ENCODE measurements around the gene MB21D2.

Gene MB21D2

DNA sequence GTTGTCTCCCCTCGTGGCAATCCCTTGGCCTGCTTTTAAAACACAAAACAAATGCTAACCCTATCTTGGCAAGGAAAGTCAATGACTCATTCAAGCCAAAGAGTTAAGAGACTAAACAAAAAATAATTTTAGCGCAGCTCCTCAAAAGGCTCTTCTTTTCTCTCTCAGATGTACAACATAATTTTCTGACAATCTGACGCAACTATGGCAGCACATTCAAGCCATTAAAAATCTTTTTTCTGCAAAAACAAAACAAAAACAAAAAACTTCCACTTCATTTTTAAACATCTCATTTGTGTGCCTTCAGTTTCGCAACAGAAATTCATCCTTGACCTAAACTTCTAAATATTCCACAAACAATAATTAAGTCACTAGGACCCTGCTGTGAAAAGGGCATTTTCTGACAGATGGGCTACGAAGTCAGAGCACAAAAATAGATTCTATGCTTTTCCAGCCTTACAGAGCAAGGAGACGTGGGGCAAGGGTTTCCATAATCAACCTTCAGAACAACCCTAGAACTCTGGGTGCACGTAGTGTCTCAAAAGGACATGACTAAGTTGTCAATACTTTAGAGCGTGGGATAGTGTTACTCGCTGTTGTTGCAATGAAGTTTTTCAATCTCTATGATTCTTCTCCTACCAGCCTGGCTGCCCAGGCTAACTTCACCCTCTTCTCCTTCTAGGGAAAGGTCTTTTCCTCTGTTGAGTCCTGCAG is 84.3 kb downstream of the MB21D2 start:
- no peak for DNase-seq (ENCODE audit: low read depth in 2 of 2)

DNA sequence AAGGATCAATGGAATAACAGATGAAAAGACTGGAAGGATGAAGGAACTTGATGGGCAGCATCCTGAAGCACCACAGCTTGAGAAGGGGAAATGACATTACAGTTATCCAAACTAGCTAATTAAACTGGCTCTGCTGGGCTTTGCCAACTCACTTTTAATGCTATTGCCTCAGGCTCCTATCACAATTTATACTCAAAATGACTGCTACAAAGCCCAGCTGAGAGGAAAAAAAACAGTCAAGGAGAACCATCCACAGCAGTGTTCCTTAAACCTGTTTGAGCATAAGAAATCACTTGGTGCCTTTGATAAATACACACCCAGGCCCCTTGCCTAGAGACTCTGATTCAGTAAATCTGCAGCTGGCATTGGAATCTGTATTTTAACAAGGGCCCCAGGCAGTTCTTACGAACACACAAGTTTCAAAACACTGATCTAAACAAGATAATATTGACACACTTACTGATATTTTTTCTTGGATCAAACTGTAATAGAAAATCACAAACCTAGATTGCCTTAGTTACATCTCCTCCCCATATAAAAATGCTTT is 85.8 kb downstream of the MB21D2 start:
- no peak for DNase-seq (ENCODE audit: low read depth in 2 of 2)

DNA sequence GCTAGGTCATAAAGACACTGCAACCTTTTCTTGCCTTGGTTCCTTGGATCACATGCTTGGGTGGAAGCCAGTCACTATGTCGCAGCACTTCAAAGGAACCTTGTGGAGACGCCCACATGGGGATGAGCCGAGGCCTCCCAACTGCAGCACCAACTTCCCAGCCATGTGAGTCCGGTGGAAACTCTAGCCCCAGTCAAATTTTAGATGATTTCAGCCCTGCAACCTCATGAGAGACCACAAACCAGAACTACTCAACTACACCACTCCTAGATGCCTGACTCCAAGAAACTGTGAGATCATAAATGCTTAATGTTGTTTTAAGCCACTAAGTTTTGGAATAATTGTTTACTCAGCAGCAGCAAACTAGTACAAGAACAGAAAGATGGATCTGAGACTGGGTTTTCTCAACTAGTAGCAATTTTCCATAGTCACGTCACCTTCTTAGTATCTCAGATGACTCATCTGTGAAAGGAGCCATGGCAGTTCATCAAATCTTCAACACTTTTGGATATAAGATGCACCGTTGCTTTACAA is 86.5 kb downstream of the MB21D2 start:
- DNase-seq (ENCODE audit: low read depth in 2 of 2): no peak

DNA sequence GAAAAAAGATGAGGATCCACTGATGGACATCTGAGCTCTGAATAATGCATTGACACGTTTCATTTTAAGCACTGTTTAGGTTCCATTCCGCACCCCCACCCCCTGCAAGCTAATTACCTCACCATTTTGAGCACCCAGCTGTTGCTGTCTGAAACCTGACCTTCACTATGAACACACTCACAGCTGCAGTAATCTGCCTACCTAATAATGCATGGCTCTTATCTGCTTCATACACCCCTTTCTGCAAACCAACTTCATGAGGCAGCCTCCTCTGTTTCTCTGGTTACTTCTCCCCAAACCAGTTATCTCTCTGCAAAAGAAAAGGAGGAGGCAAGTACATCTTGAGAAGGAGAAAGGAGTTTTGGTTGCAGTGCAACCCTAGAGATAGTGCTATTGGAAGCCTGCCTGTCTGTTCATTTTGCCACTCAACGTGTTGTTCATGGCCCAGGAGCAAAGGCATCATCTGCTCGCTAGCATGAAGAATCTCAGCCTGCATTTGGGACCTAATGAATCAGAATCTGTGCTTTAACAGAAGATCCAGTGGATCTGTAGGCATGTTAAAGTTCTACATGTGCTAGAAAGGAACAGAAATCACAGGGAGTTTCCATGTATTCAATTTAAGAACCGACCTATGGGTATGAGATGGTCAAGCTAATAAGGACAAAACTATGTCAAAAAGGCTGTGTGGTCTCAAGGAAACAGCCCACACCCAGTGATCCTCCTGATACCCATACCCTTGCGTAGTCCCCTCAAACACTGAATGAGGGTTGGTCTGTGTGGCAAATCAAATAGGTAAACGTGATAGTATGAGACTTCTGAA is 87.2 kb downstream of the MB21D2 start:
- no peak for DNase-seq (ENCODE audit: low read depth in 2 of 2)

DNA sequence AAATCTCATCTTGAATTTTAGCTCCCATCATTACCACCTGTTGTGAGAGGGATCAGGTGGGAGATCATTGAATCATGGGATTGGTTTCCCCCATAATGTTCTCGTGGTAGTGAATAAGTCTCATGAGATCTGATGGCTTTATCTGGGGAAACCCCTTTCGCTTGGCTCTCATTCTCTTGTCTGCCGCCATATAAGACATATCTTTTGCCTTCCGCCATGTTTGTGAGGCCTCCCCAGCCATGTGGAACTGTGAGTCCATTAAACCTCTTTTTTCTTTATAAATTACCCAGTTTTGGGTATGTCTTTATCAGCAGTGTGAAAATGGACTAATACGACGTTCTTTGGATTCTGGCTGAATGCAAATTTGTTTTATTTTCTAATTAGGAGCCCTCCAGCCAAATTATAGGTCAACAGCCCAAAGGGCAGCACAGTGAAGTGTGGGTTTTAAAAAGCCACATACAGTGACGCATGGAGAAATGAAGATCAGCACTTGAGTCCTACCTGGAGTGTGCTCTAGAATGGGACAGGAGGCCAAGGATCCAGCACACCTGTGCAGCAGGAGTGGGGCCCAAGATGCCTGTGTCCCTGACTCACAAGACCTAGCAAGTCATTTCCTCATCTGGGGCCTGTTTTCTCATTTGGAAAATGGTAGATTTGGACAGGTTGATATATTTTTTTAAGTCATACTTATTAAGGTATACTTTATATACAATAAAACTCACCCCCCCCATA is 89.6 kb downstream of the MB21D2 start:
- DNase-seq (ENCODE audit: low read depth in 2 of 2): no peak

DNA sequence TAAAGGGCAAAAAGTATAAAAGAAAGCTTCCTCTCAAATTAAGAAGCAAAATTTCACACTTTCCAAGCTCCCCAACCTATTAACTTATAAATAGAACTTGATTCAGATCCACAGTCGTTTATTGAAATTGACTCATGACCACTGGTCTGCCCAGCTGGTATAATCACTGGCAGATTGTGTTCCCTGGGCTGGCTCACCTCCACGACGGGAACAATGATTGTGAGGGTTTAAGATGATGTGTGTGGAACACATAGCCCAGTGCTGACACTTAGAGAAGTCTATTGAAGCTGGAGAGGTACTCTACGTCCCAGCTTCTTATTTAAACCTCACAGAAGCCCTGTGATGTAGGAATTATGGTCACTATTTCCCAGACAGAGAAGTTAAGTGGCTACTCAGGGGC is 90.4 kb downstream of the MB21D2 start:
- no peak for DNase-seq (ENCODE audit: low read depth in 2 of 2)

DNA sequence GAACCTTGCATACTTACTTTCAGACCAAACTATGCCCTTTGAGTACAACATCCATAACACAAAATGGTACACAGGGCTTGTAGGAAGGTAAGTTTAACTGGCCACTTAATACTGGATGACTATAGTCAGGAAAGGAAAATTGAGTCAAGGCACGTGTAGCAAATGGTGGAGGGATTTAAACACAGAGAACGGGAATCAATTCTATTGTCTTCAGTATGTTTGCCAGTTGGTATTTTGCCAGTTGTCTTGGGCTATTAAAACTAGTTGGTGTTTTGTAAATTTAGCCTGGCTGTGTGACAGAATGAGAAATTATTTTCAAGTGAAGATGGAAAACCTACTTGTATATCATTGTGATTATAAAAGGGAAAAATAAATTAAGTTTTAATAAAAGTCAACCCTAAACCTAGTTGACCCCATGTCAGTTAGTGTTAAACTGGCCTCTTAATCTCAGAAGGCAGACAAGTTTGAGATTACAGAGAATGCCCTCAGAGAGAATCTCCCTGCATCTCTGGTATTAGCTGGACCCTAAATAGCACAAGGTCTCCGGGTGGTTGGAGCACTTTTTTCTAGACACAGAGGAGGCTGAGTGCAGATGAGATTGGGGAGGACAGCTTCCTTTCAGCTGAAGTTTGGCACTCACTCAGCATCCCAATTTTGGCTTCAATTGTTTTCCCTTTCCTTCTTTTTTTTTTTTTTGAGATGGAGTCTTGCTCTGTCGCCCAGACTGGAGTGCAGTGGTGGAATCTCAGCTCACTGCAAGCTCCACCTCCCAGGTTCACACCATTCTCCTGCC is 91.2 kb downstream of the MB21D2 start:
- no peak for DNase-seq (ENCODE audit: low read depth in 2 of 2)

DNA sequence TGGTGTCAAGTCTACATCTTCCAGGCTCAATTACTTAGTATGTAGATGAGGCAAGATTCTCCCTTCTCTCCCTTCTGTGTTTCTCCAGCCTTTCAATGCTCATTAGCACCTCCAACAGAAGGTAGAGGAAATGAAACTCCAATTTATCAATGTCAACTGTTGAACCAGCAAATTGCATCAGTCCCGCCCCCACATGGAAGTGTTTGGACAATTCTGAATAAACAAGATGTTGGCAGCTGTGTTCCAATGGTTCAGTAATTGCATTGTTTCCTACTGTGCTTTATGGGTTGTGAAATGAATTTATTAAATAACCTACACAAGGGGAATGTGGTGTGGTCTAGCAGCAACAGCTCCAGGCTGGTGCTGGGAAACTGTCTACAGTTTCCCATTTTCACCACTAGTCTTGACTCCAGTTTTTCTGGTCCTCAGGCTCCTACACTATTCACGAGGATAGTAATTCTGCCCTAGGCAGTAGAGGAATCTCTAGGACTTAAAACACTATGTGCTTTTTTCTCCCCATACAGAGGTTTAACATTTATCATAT is 91.9 kb downstream of the MB21D2 start:
- no peak for DNase-seq (ENCODE audit: low read depth in 2 of 2)

DNA sequence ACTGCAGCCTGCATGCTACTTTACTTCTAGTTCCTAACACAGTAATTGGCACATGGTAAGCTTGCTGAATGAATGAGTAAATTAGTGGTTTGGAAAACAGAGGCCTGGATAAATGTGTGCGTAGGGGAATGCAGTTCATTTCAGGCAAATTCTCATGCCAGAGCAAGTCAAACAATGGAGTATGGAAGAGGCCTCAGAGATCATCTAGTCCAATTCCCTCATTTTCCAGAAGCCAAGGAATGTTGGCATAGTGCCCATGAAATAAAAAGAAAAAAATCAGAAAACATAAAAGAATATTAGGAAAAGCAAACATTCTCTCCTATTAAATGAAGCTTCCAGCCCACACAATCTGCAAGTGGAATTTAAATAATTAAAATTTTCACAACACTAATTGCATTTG is 92.4 kb downstream of the MB21D2 start:
- DNase-seq (ENCODE audit: low read depth in 2 of 2): no peak

DNA sequence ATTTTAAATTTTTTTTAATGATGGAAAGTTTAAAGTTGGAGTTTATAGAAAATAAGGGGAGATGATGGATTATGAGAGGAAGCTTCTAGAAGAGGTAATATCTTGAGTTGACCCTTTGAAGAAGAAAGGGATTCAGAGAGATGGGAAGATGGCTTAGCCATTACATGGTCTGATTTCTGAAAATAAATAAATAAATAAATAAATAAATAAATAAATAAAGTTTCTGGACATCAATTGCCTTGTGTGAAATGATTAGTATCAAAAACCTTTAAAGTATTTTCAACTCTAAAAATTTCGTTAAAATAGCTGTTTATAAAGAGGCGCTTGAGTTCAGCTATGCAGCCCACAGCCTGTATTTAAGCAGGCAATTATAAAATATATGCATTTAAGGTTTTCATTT is 93.3 kb downstream of the MB21D2 start:
- no peak for DNase-seq (ENCODE audit: low read depth in 2 of 2)

DNA sequence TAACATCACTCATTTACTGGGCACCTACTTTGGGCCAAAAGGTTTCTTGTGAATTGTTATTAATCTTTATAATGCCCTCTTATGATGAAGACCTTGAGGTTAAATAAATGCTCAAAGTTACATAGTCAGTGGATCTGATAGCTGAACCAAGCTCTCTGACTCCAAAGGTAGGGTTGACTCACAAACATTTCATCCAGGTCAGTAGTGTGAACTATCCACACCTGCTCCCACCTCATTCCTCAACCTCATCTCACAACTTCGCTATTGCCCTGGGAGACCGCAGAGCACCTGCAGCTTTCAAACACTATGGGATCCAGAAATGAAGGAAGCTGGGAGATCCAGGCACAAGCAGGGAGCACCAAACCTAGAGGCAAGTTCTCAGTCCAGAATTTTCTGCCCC is 96.5 kb downstream of the MB21D2 start:
- DNase-seq (ENCODE audit: low read depth in 2 of 2): no peak

DNA sequence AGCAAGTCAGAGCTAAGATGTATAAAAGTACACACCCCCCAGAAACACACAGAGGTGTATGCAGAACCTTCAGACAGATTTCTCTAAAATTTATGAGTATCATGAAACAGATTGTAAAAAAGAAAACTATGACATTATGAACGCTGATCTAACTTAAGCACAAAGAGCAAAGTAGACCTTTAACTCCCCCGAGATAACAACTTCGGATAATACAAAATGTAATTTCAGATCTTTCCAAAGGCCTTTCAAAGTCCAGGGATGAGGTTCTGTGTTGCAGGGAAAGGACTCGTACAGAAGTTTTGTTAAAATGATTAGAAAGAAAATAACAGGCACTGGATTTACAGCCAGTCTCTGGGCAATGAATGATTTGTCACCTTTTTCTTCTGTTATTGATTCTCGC is 97.5 kb downstream of the MB21D2 start:
- DNase-seq (ENCODE audit: low read depth in 2 of 2): no peak

DNA sequence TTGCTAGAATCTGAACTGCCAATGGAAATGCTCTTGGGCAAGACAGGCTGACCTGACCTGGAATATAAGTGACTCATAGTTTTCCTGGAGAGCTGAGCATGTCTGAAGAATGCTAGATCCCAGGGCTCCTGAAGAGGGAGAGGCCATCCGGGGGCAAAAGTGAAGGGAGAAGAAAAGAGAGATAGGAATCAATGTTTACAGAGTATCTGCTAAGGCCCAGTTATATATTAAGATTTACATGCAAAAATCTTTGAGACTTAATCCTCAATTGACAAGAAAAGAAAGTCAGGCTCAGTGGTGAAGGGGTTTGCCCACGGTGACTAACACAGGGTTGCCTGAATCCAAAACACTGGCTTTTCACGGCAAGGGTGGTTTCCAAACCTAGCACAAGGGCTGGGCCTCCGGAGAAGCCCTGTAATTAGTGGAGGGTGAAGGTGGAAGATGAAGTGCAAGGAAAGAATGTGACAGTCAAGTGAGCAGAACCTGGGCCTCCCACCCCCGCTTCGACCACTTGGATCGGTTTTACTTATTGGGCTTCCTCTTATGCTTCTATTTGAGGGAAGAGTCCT is 98.6 kb downstream of the MB21D2 start:
- peak; percentile 4 to 25 for DNase-seq (ENCODE audit: low read depth in 2 of 2)

DNA sequence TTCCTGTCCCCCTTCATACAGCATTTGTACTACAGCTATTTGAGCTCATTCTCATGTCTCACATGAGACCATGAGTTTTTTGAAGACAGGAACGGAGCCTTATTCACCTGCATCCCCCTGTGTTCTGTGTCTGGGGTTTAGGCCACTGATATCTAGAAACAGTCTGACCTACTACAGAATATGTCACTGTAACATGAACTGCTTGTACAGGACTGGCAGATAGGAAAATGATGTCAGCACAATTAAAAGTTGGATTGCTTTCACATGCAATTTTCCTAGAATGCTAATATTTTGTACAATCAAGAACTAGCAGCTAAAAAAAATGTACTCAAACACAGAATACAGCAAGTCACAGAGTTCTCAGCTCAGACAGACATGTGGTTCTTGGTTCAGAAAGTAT is 99.5 kb downstream of the MB21D2 start:
- DNase-seq (ENCODE audit: low read depth in 2 of 2): no peak

DNA sequence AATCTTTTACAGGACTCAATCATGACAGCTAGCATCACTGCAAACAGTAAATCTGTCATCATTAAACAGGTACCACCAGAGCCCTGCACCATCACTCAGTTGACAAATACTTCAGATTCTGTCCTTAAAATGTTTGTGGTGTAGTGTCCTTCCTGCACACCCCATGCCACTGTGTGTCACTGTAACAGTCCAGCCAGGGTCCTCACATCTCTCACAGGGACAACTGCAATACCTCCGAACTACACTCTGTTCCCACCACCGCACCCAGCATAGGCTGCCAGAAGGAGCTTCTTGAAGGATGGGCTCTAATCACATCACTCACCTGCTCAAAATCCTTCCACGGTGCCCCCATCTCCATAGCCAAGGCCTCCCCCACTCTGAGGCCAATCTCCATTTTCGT is 100.2 kb downstream of the MB21D2 start:
- no peak for DNase-seq (ENCODE audit: low read depth in 2 of 2)

DNA sequence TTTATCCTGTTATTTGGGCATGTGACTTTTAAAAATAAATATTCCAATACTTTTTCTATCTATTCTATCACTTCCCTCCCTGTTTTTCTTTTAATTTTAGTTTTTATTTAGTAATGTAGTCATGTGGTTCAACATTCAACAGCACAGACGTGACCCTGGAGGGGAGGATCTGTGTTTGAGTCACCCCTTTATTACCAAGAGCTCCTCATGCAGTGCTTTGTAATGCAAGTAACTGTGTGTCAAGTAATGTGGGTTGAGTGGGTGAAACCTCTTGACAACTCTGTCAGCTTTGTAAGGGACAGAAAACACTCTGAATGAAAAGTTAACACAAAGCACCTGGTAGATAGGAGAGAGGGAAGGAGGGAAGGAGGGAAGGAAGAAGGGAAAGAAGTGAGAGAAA is 100.6 kb downstream of the MB21D2 start:
- no peak for DNase-seq (ENCODE audit: low read depth in 2 of 2)

DNA sequence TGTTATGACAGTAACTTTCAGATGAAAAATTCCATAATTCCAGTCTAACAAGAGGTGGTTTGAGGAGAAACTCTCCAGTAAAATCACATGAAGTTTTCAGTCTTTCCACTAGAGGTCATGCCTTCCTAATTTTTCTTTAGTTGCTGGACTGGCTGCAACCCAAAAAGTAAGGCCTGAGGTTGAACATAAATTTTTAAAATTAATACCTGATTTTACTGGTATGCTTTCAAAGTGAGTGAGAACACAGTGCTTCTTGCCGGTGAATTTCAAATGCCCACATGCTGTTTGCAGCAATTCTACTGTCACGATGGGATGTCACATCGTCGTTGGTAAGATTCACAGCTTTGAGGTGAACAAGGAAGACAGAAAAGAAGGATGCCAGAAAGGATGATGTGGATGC is 101.3 kb downstream of the MB21D2 start:
- no peak for DNase-seq (ENCODE audit: low read depth in 2 of 2)

DNA sequence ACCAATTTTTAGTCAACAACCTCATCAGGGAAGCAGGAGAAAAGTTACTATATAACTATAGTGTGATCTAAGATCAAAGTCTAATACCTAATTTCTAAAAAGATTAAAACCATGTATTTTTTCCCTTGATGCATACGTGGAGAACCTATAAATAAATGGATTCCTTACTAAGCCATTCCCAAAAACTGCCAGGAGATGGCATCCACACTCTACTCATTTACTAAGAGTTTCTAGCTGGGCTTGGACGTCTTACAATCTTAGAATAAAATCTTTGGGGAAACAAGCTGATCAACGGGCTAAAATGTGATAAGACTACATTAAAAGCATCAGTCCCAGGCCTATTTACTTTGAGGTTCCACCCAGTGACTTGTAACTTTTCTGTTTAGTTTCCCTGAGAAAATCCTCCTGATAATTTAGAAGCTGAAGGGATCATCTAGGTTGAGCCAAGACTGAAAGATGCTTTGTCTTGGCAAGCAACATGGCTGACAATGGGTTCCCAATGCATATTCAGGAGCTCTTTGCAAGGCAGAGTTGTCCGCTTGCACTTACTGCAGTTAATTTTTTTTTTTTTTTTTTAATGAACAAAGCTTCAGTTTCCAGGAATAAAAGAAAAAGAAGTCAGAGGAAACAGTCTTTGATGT is 104.8 kb downstream of the MB21D2 start:
- DNase-seq (ENCODE audit: low read depth in 2 of 2): no peak

DNA sequence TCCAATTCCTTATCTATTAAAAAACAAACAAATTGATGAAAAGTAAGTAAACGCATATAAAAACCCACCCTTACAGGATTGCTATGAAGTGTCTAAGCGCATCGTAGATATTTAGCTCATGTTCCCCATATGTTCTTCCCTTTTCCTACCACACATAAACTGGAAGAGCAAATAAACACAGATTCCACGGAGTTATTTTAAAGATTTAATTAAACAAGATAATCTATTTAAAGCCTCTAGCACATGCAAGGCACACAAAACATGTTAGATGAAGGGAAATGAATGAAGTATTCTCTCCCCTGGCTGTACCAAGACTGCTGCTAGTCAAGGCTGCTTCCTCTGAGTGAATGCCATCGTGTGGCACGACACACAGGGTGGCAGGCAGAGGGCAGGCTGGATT is 111.9 kb downstream of the MB21D2 start:
- no peak for DNase-seq (ENCODE audit: low read depth in 2 of 2)

DNA sequence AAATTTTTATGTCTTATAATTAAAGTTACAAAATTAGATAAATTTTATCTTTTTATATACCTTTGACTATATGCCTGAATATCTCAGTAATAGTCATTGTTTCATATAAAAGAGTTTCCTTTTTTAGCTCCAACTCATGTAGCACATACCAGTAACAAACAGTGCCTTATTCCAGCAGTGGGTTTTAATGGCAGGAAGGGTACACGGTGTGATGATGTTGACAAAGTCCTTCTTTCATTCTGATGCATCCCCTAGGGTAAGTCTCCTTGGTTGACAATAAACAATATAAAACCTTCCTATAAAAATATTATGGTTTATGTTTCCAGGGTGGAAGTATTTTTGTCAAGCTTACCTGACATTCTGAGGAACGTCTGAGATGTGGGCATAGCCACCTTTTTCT is 113.2 kb downstream of the MB21D2 start:
- DNase-seq (ENCODE audit: low read depth in 2 of 2): no peak
